Kidney (tissue), 14 donors: ENCODE results near the gene FAM83E. TPM values are rescaled to one million over a fixed set of nuclear protein-coding genes. Genes with fewer than 3 reads are reported as not detected.
"Not testable (repeated sequence)": the region's sequence is repeated elsewhere in the genome, so short reads cannot be mapped to it uniquely, and the experiment has no call there.

Source experiments
- DNase-seq, 5 donors: peaks; one replicate each; pipeline ENCODE4 v3.0.0-alpha.2; 2013 to 2020
- FAIRE-seq: peaks from 2 replicates; lab custom pipeline; 2012; peaks lifted over from hg19 to GRCh38; lab: Jason Lieb, UNC
- H3K27ac ChIP-seq, 2 donors: one replicate each; pipeline ENCODE4 v1.7.0; 2013; ENCODE audit warnings: low read depth in 2 of 2, low read length in 2 of 2, inconsistent platforms in 1 of 2
- H3K27me3 ChIP-seq: one replicate; pipeline ENCODE4 v1.7.1; 2013; ENCODE audit warnings: low read length, inconsistent platforms; ENCODE audit not compliant: control insufficient read depth, insufficient read depth
- H3K36me3 ChIP-seq, 3 donors: one replicate each; pipeline versions ENCODE4 v1.7.0 to v1.7.1; 2013; ENCODE audit warnings: low read length in 3 of 3, control low read depth in 1 of 3, inconsistent platforms in 1 of 3; ENCODE audit not compliant: insufficient read depth in 3 of 3, control insufficient read depth in 2 of 3
- H3K4me1 ChIP-seq, 3 donors: one replicate each; pipeline versions ENCODE4 v1.7.0 to v1.7.1; 2013; ENCODE audit warnings: low read length in 3 of 3, inconsistent platforms in 1 of 3, low read depth in 1 of 3; ENCODE audit not compliant: control insufficient read depth in 2 of 3, insufficient read depth in 2 of 3
- H3K4me3 ChIP-seq, 3 donors: one replicate each; pipeline versions ENCODE4 v1.7.0 to v1.8.1; 2013; ENCODE audit warnings: low read length in 3 of 3, control low read depth in 1 of 3, inconsistent platforms in 1 of 3
- H3K9ac ChIP-seq, 3 donors: one replicate each; pipeline versions ENCODE4 v1.7.0 to v1.7.1; 2013; ENCODE audit warnings: low read length in 3 of 3, control low read depth in 1 of 3, inconsistent platforms in 1 of 3
- H3K9me3 ChIP-seq, 3 donors: one replicate each; pipeline versions ENCODE4 v1.7.0 to v1.7.1; 2013; ENCODE audit warnings: low read length in 3 of 3, control low read depth in 1 of 3, inconsistent platforms in 1 of 3; ENCODE audit not compliant: control insufficient read depth in 2 of 3, insufficient read depth in 1 of 3
- CTCF ChIP-seq: IDR thresholded peaks from 3 replicates; pipeline ENCODE4 v1.5.1; 2012; ENCODE audit warnings: mild to moderate bottlenecking, moderate library complexity, borderline replicate concordance; ENCODE audit not compliant: insufficient read depth; ENCODE audit errors: extremely low read depth
- intact Hi-C: fragments of 100-400 bp; cut with DNase I; formaldehyde crosslinking; loops from one replicate; pipeline ENCODE4 v1.11.1; 2022
- polyA plus RNA-seq: library from polyadenylated mRNA; stranded (reverse); fragments of 350-450 nt; fragmentation: Illumina TruSeq; extraction: RNeasy Lipid Tissue Mini Kit (QIAGEN cat#74804); gene quantifications from one replicate; pipeline ENCODE4 v1.2.3, GENCODE V29; 2014; ENCODE audit warnings: low read depth, low replicate concordance; ENCODE audit not compliant: insufficient read depth
- total RNA-seq: library from RNA; stranded (reverse); fragmentation: NEBNext Ultra II Directional; extraction: Animal tissue kit (Norgen Biotek cat#: 25700); gene quantifications from one replicate; pipeline ENCODE4 v1.2.1, GENCODE V29; 2021
- donor health status: control.
- donor health status: control.
- donor health status: control.
- donor health status: control.
- donor health status: control.
- donor health status: DM: yes; HTN: yes; CAD: no.
- donor health status: Normal renal cell carcinoma (clear cell type).

Gene FAM83E
- total and polyA plus RNA-seq, 2 donors from 2014 or later = 0.41 to 15.9 TPM

- Histone ChIP-seq H3K36me3 (no peaks in the 10 kb centered on the region), H3K9me3 (no peaks in the 10 kb centered on the region), H3K9ac (no peak overlapping the region), H3K27me3 (no peaks in the 10 kb centered on the region), H3K4me1 (peaks cover 0 to 5% (median 0%) of the 10 kb centered on the region in 3 donors), H3K4me3 (no peak overlapping the region), H3K27ac (no peak overlapping the region)
- TF ChIP-seq CTCF = no peak
- intact Hi-C loops = loop anchor here (10.0 kb wide), 2 partner anchors 103 to 323 kb away; no protein-coding TSS in a partner anchor
- no peak for FAIRE-seq
- DNase-seq = no peak
Observed at GRCh38 chr19:48587387-48587786, 27.5 kb downstream of the FAM83E start.

GRCh38 chr19:48582168-48582567 is 32.7 kb downstream of the FAM83E start:
- no peak for DNase-seq
- intact Hi-C loops = loop anchor here (10.0 kb wide), 2 partner anchors 97 to 317 kb away; no protein-coding TSS in a partner anchor
- Histone ChIP-seq H3K4me1 (peaks cover 0 to 3% (median 0%) of the 10 kb centered on the region in 3 donors), H3K4me3 (no peak overlapping the region), H3K27me3 (no peaks in the 10 kb centered on the region), H3K9me3 (no peaks in the 10 kb centered on the region), H3K27ac (no peak overlapping the region), H3K9ac (no peak overlapping the region), H3K36me3 (no peaks in the 10 kb centered on the region)
- TF ChIP-seq CTCF = no peak
- no peak for FAIRE-seq

GRCh38 chr19:48578891-48579290 is 36.0 kb downstream of the FAM83E start:
- no peak for TF ChIP-seq CTCF
- H3K9me3 ChIP-seq = no peaks in the 10 kb centered on the region
- no peak overlapping the region for H3K4me3 ChIP-seq
- intact Hi-C loops = no loop called here
- H3K27me3 ChIP-seq = no peaks in the 10 kb centered on the region
- no peak overlapping the region for H3K9ac ChIP-seq
- no peaks in the 10 kb centered on the region for H3K36me3 ChIP-seq
- H3K27ac ChIP-seq = no peak overlapping the region
- peaks cover 0 to 1% (median 0%) of the 10 kb centered on the region in 3 donors for H3K4me1 ChIP-seq
- FAIRE-seq (no peak), DNase-seq (no peak)

GRCh38 chr19:48577908-48578307 is 37.0 kb downstream of the FAM83E start:
- H3K27me3 ChIP-seq, H3K27ac ChIP-seq, DNase-seq, intact Hi-C loops, H3K9ac ChIP-seq, H3K4me3 ChIP-seq, H3K36me3 ChIP-seq, H3K4me1 ChIP-seq, FAIRE-seq, H3K9me3 ChIP-seq: not testable (repeated sequence)
